ENCODE data around the gene SH2B3.

The SH2B3 gene

DNA sequence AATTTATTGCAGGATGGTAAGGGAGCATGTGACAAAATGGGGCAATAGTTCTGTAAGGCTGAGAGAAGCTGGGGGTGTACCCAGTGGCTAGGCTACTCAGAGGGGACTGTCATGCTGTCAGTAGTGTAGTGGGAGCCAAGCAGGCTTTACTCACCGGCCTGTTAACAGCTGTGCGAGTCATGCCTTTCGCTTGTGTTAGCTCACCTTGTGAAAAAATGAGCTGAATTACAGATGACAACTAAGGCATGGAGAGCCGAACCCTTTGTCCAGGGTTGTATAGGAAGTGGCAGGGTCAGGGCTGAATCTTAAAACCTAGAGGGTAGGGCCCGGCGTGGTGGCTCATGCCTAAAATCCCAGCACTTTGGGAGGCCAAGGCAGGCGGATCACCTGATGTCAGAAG, 37.9 kb downstream of the SH2B3 start:
- TF ChIP-seq, protein P1, sequence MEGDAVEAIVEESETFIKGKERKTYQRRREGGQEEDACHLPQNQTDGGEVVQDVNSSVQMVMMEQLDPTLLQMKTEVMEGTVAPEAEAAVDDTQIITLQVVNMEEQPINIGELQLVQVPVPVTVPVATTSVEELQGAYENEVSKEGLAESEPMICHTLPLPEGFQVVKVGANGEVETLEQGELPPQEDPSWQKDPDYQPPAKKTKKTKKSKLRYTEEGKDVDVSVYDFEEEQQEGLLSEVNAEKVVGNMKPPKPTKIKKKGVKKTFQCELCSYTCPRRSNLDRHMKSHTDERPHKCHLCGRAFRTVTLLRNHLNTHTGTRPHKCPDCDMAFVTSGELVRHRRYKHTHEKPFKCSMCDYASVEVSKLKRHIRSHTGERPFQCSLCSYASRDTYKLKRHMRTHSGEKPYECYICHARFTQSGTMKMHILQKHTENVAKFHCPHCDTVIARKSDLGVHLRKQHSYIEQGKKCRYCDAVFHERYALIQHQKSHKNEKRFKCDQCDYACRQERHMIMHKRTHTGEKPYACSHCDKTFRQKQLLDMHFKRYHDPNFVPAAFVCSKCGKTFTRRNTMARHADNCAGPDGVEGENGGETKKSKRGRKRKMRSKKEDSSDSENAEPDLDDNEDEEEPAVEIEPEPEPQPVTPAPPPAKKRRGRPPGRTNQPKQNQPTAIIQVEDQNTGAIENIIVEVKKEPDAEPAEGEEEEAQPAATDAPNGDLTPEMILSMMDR (IDR thresholded peaks at IDR 0.05; ENCODE audit: control insufficient read depth, insufficient read depth, low read depth, low read length, missing control alignments) = no peak
- no peak for DNase-seq (ENCODE audit: low read depth)
- H3K4me3 ChIP-seq (ENCODE audit: control insufficient read depth, low read depth, low read length) = no peak overlapping the region

DNA sequence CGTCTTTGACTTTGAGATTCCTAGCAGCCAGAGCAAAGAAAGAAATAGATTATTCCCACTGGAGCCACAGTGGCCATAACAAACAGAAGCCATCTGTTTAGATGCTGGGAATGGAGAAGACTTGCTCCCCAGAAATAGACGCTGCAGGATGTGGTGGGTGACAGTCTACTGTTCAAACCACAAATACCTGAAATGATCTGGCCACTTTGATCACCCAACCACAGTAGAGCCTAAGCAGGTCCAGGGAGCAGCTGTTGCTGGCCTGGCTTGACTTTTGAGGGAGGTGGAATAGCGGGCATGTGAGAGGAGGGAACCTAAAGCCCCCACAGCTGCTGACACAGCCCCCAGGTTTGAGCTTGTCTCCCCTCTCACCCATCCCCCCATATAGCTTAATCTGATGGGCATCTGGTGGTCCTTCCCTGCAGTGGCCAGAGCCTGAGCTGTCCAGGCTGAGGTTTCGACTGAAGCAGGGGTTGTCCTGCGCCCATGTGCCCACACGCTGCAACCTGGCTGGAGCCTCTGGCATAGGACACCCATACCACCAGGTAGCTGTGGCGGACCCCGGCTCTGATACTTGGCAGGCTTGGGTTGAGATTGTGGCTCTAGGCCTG, 38.7 kb downstream of the SH2B3 start:
- DNase-seq (ENCODE audit: low read depth) = no peak
- TF ChIP-seq, protein P1 (IDR thresholded peaks at IDR 0.05; ENCODE audit: control insufficient read depth, insufficient read depth, low read depth, low read length, missing control alignments) = no peak
- H3K4me3 ChIP-seq (ENCODE audit: control insufficient read depth, low read depth, low read length) = no peak overlapping the region

DNA sequence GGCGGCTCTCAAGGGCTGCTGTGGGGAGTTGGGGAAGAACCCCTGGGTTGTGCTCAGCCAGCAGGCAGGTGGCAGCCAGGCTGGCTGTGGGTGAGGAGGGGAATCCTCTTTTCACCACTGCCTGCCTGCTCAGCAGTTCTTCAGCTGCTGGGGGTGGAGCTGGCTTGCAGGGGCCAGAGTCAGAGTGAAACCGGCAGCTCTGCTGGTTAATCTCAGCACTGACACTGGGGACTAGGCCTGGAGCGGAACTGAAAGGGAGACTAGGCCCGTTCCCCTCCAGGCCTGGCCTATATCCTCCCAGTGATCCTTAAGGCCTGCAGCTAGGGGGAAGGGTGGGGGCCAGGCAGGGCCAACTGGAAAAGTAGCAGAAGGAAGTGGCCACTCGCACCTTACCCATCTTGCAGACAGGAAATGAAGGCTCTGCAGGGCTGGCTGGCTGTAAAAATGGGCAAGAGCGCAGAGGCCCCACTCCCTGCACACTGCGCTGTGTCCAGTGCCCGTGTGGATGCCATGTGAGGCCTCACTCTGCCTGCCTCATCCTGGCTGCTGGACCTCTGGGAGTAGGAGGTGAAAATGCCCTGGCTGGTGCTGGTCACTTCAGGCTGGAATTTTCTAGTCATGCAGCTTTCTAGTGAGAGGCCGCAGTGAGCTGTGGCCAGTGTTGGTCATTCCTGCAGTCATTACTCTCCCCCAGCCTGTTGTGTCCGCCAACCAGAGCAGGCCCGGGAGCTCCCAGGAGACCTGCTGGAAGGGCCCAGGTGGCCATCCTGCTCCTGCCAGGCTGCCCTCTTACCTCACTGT, 39.4 kb downstream of the SH2B3 start:
- TF ChIP-seq, protein P1 (IDR thresholded peaks at IDR 0.05; ENCODE audit: control insufficient read depth, insufficient read depth, low read depth, low read length, missing control alignments) = no peak
- DNase-seq (ENCODE audit: low read depth) = no peak
- no peak overlapping the region for H3K4me3 ChIP-seq (ENCODE audit: control insufficient read depth, low read depth, low read length)

DNA sequence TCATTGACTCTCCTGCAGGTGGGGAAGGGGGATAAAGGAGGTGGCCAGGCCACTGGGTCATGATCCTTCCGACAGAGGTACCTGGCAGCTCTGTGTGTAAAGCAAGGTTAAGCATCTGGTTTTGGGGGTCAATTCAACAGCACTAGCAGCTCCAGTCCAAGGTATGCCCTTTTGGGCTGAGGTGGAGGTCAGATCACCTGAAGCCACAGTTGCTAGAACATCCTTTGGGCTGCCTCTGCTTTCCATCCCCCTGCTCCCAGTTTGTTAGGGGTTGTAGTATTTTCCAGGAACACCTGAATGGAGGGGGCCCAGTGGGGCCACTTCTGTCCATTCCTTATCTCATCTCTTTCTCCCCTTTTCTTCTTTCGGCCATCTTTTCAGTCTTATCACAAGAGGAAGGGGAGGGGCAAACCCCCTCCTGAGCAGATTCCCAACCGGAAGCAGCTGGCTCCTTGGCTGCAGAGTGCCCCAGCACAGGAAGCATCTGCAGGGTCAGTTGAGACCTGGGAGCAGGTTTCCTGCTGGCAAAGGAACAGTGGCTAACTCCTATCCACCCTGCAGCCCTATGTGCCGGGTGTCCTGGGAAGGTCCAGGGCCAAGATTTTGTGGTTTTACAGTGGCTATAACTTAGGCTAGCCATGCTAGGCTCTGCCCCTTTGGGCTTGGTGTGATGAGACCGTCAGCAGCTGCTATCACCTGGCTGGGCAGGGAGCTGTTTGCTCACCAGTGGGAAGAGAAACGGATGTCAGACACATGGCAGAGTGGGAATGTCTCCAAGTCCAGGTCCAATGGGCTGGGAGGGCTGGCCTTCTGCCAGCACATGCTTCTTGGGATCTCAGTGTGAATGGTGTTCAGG, 40.2 kb downstream of the SH2B3 start:
- DNase-seq (ENCODE audit: low read depth) = no peak
- TF ChIP-seq, protein P1 (IDR thresholded peaks at IDR 0.05; ENCODE audit: control insufficient read depth, insufficient read depth, low read depth, low read length, missing control alignments) = no peak
- H3K4me3 ChIP-seq (ENCODE audit: control insufficient read depth, low read depth, low read length) = no peak overlapping the region

DNA sequence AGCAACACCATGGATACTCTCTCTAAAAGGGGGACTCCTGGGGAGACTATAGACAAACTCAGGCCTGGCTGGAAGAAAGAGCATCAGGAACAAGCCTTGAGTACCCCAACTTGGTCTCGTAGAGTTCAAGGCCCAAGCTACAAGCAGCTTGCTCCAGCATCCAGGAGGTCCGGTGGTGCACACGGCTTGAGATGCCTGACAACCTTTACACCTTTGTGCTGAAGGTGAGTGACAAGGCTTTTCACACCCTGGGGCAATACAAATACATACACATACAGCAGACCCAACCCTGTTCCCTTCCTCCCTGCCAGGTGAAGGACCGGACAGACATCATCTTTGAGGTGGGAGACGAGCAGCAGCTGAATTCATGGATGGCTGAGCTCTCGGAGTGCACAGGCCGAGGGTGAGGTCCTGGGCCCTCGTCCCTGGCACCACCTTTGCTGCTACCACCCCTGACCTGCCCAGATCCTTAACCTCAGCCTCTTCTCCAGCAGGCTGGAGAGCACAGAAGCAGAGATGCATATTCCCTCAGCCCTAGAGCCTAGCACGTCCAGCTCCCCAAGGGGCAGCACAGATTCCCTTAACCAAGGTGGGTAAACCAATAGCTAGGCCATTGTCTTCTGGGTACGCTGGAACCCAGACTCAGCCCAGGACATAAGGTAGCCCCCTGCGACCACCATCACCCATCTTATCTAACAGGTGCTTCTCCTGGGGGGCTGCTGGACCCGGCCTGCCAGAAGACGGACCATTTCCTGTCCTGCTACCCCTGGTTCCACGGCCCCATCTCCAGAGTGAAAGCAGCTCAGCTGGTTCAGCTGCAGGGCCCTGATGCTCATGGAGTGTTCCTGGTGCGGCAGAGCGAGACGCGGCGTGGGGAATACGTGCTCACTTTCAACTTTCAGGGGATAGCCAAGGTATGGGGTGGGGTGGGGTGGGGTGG, 41.2 kb downstream of the SH2B3 start:
- TF ChIP-seq, protein P1 (IDR thresholded peaks at IDR 0.05; ENCODE audit: control insufficient read depth, insufficient read depth, low read depth, low read length, missing control alignments) = no peak
- DNase-seq (ENCODE audit: low read depth) = no peak

More for the DNA sequence above, 41.2 kb downstream of the SH2B3 start:
- H3K4me3 ChIP-seq (ENCODE audit: control insufficient read depth, low read depth, low read length) = no peak overlapping the region

Measured in AG09309 (cell line).